ENCODE measurements around the gene GIMAP1.

GRCh38 chr7:150721970-150722373 lies 5.6 kb downstream of the GIMAP1 start:
- TF ChIP-seq, protein P1, sequence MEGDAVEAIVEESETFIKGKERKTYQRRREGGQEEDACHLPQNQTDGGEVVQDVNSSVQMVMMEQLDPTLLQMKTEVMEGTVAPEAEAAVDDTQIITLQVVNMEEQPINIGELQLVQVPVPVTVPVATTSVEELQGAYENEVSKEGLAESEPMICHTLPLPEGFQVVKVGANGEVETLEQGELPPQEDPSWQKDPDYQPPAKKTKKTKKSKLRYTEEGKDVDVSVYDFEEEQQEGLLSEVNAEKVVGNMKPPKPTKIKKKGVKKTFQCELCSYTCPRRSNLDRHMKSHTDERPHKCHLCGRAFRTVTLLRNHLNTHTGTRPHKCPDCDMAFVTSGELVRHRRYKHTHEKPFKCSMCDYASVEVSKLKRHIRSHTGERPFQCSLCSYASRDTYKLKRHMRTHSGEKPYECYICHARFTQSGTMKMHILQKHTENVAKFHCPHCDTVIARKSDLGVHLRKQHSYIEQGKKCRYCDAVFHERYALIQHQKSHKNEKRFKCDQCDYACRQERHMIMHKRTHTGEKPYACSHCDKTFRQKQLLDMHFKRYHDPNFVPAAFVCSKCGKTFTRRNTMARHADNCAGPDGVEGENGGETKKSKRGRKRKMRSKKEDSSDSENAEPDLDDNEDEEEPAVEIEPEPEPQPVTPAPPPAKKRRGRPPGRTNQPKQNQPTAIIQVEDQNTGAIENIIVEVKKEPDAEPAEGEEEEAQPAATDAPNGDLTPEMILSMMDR (IDR thresholded peaks at IDR 0.05), result no peak
- no peak for TF ChIP-seq POLR2A (IDR thresholded peaks at IDR 0.05)
